DND-41 (cell line): ENCODE results near the gene COBL.

Experiments
- CTCF ChIP-seq: IDR thresholded peaks from 2 replicates; pipeline ENCODE4 v1.5.1; 2012; ENCODE audit warnings: borderline replicate concordance, low read length, moderate library complexity, mild to moderate bottlenecking; ENCODE audit not compliant: poor library complexity, severe bottlenecking; ENCODE audit errors: extremely low read depth
- EZH2 ChIP-seq: IDR thresholded peaks from 3 replicates; pipeline ENCODE4 v1.6.1; 2012; ENCODE audit warnings: borderline replicate concordance, low read depth, mild to moderate bottlenecking, moderate library complexity, low read length, inconsistent platforms; ENCODE audit not compliant: severe bottlenecking

GRCh38 chr7:51244885-51245284, 71.7 kb downstream of the COBL start:
- TF ChIP-seq CTCF (no peak), EZH2 (no peak)
